K562 (cell line): ENCODE data around the gene PPP1R15A. TPM values are rescaled to one million over a fixed set of nuclear protein-coding genes. Genes with fewer than 3 reads are reported as not detected.

ENCODE experiments used
- BRD4 ChIP-seq: fragments of 200-600 bp; sonication (generic); IDR thresholded peaks from 2 replicates; pipeline ENCODE4 v1.6.1; 2017; ENCODE audit warnings: inconsistent platforms
- CHD4 ChIP-seq: fragments of 200-600 bp; sonication (generic); IDR thresholded peaks from 3 replicates; pipeline ENCODE4 v1.6.1; 2012; ENCODE audit warnings: low read depth, mild to moderate bottlenecking, mixed read lengths, low read length, inconsistent platforms; ENCODE audit not compliant: insufficient read depth, insufficient replicate concordance, poor library complexity, severe bottlenecking
- FOXO4 ChIP-seq: fragments of 450-650 bp; formaldehyde crosslinking; IDR thresholded peaks from 2 replicates; pipeline ENCODE4 v1.4.0; 2020; ENCODE audit warnings: mild to moderate bottlenecking, moderate library complexity
- HCFC1 ChIP-seq: IDR thresholded peaks from 2 replicates; pipeline ENCODE4 v1.6.1; 2012; ENCODE audit warnings: low read depth, low read length, improper control_type of control experiment
- HDAC3 ChIP-seq: fragments of 450-650 bp; IDR thresholded peaks from 2 replicates; pipeline ENCODE4 v1.6.1; 2018; ENCODE audit warnings: borderline replicate concordance, mild to moderate bottlenecking, moderate library complexity; ENCODE audit not compliant: partially characterized antibody
- MLLT1 ChIP-seq, 2 experiments: fragments of 450-650 bp; IDR thresholded peaks; 2 replicates each; pipeline ENCODE4 v1.6.1; 2016
- MNT ChIP-seq, 2 experiments: fragments of 450-650 bp; conservative IDR thresholded peaks; 2 replicates each; pipeline ENCODE4 v1.6.1; 2017; ENCODE audit warnings: mild to moderate bottlenecking in 2 of 2, moderate library complexity in 2 of 2
- NCOA4 ChIP-seq: fragments of 450-650 bp; IDR thresholded peaks from 2 replicates; pipeline ENCODE4 v1.6.1; 2018; ENCODE audit warnings: mild to moderate bottlenecking; ENCODE audit not compliant: partially characterized antibody
- POLR3A ChIP-seq: IDR thresholded peaks from 2 replicates; pipeline ENCODE4 v1.6.1; 2011; ENCODE audit warnings: borderline replicate concordance, mild to moderate bottlenecking, moderate library complexity; ENCODE audit not compliant: insufficient read length, insufficient read depth; ENCODE audit errors: extremely low read depth
- RREB1 ChIP-seq: fragments of 250-450 bp; sonication (Bioruptor Pico); IDR thresholded peaks from 2 replicates; pipeline ENCODE4 v1.4.0; 2020
- TEAD2 ChIP-seq: fragments of 450-650 bp; IDR thresholded peaks from 2 replicates; pipeline ENCODE4 v1.6.1; 2016; ENCODE audit warnings: missing genetic modification characterization, control low read depth, missing compliant biosample characterization
- TFE3 ChIP-seq: fragments of 450-650 bp; formaldehyde crosslinking; IDR thresholded peaks from 2 replicates; pipeline ENCODE4 v1.4.0; 2020; ENCODE audit warnings: mild to moderate bottlenecking, mixed read lengths
- XRCC3 ChIP-seq: fragments of 450-650 bp; IDR thresholded peaks from 2 replicates; pipeline ENCODE4 v1.6.1; 2017; ENCODE audit warnings: mild to moderate bottlenecking, moderate library complexity
- ZNF316 ChIP-seq: fragments of 450-650 bp; IDR thresholded peaks from 2 replicates; pipeline ENCODE4 v1.6.1; 2016
- polyA plus RNA-seq, 8 experiments: library from polyadenylated mRNA; depleted of rRNA in 4 of 8; stranded (reverse) in 5 of 8; unstranded in 3 of 8; fragments of >200 nt; fragmentation: Nextera tagmentation in 2 of 8; fragmentation: Illumina TruSeq in 1 of 8; extraction: Ambion mirVana in 2 of 8; extraction: Trizol in 1 of 8; gene quantifications; 2 replicates each; pipeline versions ENCODE4 v1.2.1 to v1.2.3, GENCODE V29; 2011 to 2014; ENCODE audit warnings: inconsistent platforms in 1 of 8, missing spikeins in 1 of 8
- total RNA-seq, 7 experiments: library from RNA; depleted of rRNA in 6 of 7; stranded (reverse); fragments of >200 nt in 6 of 7; fragmentation: Illumina TruSeq in 2 of 7; extraction: Trizol in 2 of 7; gene quantifications; 2 replicates each; pipeline versions ENCODE4 v1.2.1 to v1.2.3, GENCODE V29; 2011 to 2021; ENCODE audit warnings: low replicate concordance in 1 of 7

The PPP1R15A gene
- total and polyA plus RNA-seq, 9 of the 15 experiments (the other 6 are each of a cell fraction or from before 2014, with no cell fraction given), result 0.42 to 73.7 (median 44.0) TPM

- TF ChIP-seq MLLT1 (IDR thresholded peaks at IDR 0.05) (peak; percentile 91 to 94), BRD4 (peak; percentile 92), NCOA4 (no peak), RREB1 (CRISPR knock-in tag) (no peak), TFE3 (CRISPR knock-in tag) (no peak; the same call in 1 of the 2 replicates), POLR3A (no peak), ZNF316 (peak; percentile 95), TEAD2 (no peak), FOXO4 (CRISPR knock-in tag) (0 out of 2 replicates have a peak, but pooled peaks have one; percentile 62), CHD4 (no peak), MNT (conservative IDR thresholded peaks at IDR 0.05) (peak; percentile 70 to 79), HDAC3 (peak; percentile 80), HCFC1 (peak; percentile 28; the same call in 1 of the 2 replicates), XRCC3 (no peak)
These were observed at the start of gene PPP1R15A (continued) for GRCh38 chr19:48872182-48872883.
